ENCODE results near the gene ARMC7. TPM values are rescaled to one million over a fixed set of nuclear protein-coding genes. Genes with fewer than 3 reads are reported as not detected.

ARMC7 gene
- total RNA-seq, 1 experiment from 2014 or later, result 26.0 TPM

DNA sequence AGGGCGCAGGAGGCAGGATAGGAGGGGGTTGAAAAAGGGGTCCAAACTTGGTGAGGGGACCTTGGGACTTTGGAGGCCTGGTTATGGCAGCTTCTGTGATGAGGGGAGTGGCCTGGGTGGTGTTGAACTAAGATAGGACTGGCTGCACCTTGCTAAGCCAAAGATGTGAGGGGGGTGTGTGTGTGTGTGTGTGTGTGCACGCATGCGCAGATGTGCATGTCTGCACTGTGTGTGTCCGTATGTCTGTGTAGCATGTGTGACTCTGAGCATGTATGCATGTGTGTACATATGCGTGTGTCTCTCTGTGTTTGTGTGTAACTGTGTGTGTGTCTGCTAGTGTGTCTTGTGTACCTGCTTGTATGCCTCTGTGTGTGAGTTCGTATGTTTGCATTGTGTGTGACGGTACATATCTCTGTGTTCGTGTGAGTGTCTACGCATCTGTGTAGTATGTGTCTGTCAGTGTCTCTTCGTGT is 17.9 kb upstream of the ARMC7 start:
- POLR2A ChIA-PET, result interaction anchor here (0.5 to 0.9 kb wide), 4 partner anchors 13 to 42 kb away, joined by 3 to 7 read pairs (median 4); no protein-coding TSS in a partner anchor
- CTCF ChIA-PET, result interaction anchor here (0.8 to 1.3 kb wide), 4 partner anchors 14 to 110 kb away, joined by 3 to 5 read pairs (median 4); no protein-coding TSS in a partner anchor

DNA sequence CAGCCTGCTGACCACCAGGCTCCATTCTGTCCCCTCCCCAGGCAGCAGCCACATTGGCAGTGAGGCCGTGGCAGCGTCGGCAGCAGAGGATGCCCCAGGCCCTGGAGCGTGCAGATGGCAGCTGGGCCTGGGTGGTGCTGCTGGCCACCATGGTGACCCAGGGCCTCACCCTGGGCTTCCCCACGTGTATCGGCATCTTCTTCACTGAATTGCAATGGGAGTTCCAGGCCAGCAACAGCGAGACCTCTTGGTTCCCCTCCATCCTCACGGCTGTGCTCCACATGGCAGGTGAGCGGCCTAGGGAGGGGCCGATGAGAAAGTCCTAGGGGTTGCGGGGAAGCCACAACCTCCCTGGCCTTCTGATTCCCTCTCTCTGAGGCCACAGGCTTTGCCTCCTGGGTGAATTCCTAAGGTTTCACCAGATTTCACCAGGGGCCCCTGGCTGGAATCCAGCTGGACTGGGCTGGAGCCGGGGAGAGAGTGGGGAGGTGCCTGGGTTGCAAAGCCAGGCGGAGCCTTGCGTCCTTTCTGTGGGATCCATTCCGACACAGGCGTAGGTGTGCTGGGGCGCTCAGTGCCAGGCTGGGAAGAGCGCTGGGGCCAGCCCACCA is 16.1 kb upstream of the ARMC7 start:
- Mint-ChIP-seq H3K36me3 (ENCODE audit: insufficient read depth, unreplicated experiment) (peaks cover 51% of the 10 kb centered on the region), H3K27ac (ENCODE audit: unreplicated experiment) (peak overlapping the region; percentile 87), H3K27me3 (ENCODE audit: insufficient read depth, unreplicated experiment) (no peaks in the 10 kb centered on the region), H3K4me1 (ENCODE audit: low read depth, unreplicated experiment) (peaks cover 63% of the 10 kb centered on the region), H3K9me3 (ENCODE audit: unreplicated experiment) (no peaks in the 10 kb centered on the region), H3K4me3 (ENCODE audit: unreplicated experiment) (peak overlapping the region; percentile 34)
- Histone ChIP-seq H3K36me3 (ENCODE audit: control insufficient read depth, insufficient read depth, low read length) (peaks cover 3% of the 10 kb centered on the region), H3K4me1 (peaks cover 67% of the 10 kb centered on the region), H3K9me3 (no peaks in the 10 kb centered on the region), H3K27me3 (replicated peaks; ENCODE audit: control insufficient read depth, insufficient read depth, low read length) (no peaks in the 10 kb centered on the region), H3K4me3 (ENCODE audit: low read depth, low read length) (no peak overlapping the region)
- intact Hi-C loops (cut with micrococcal nuclease; ENCODE audit: unreplicated experiment), result loop anchor here (2.0 kb wide), 2 partner anchors 15 kb away; partner anchors contain the start of gene ARMC7
- no TSS peak for BruUV-seq (replicated peaks)
- TF ChIP-seq, protein P1, sequence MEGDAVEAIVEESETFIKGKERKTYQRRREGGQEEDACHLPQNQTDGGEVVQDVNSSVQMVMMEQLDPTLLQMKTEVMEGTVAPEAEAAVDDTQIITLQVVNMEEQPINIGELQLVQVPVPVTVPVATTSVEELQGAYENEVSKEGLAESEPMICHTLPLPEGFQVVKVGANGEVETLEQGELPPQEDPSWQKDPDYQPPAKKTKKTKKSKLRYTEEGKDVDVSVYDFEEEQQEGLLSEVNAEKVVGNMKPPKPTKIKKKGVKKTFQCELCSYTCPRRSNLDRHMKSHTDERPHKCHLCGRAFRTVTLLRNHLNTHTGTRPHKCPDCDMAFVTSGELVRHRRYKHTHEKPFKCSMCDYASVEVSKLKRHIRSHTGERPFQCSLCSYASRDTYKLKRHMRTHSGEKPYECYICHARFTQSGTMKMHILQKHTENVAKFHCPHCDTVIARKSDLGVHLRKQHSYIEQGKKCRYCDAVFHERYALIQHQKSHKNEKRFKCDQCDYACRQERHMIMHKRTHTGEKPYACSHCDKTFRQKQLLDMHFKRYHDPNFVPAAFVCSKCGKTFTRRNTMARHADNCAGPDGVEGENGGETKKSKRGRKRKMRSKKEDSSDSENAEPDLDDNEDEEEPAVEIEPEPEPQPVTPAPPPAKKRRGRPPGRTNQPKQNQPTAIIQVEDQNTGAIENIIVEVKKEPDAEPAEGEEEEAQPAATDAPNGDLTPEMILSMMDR (IDR thresholded peaks at IDR 0.05; ENCODE audit: insufficient read depth in 1 of 2, low read depth in 1 of 2, low read length in 1 of 2, severe bottlenecking in 1 of 2, unreplicated experiment in 1 of 2), result no peak
- ChIA-PET POLR2A (interaction anchor here (0.5 to 0.9 kb wide), 3 partner anchors 17 to 59 kb away, joined by 3 to 4 read pairs (median 3); no protein-coding TSS in a partner anchor), CTCF (interaction anchor here (1.2 to 1.8 kb wide), 2 partner anchors 21 to 34 kb away, joined by 4 to 7 read pairs; no protein-coding TSS in a partner anchor)
- DNase-seq, result peak; percentile 85 to 87

More for the DNA sequence above, 17.9 kb upstream of the ARMC7 start:
- peak overlapping the region; percentile 20 for H3K4me3 Mint-ChIP-seq (ENCODE audit: unreplicated experiment)
- Histone ChIP-seq H3K4me1 (peaks cover 75% of the 10 kb centered on the region), H3K4me3 (ENCODE audit: low read depth, low read length) (no peak overlapping the region), H3K27me3 (replicated peaks; ENCODE audit: control insufficient read depth, insufficient read depth, low read length) (no peaks in the 10 kb centered on the region), H3K9me3 (no peaks in the 10 kb centered on the region), H3K36me3 (ENCODE audit: control insufficient read depth, insufficient read depth, low read length) (no peaks in the 10 kb centered on the region; the same call in 1 of the 2 replicates)
- peaks cover 57% of the 10 kb centered on the region for H3K36me3 Mint-ChIP-seq (ENCODE audit: insufficient read depth, unreplicated experiment)
- TF ChIP-seq, protein P1 (IDR thresholded peaks at IDR 0.05; ENCODE audit: insufficient read depth in 1 of 2, low read depth in 1 of 2, low read length in 1 of 2, severe bottlenecking in 1 of 2, unreplicated experiment in 1 of 2), result no peak
- no peaks in the 10 kb centered on the region for H3K9me3 Mint-ChIP-seq (ENCODE audit: unreplicated experiment)
- intact Hi-C loops (cut with micrococcal nuclease; ENCODE audit: unreplicated experiment), result loop anchor here (2.0 kb wide), 2 partner anchors 13 to 17 kb away; partner anchors contain the start of gene ARMC7
- no peak for DNase-seq
- no TSS peak for BruUV-seq (replicated peaks)
- H3K27me3 Mint-ChIP-seq (ENCODE audit: insufficient read depth, unreplicated experiment), result no peaks in the 10 kb centered on the region
- H3K4me1 Mint-ChIP-seq (ENCODE audit: low read depth, unreplicated experiment), result peaks cover 58% of the 10 kb centered on the region
- peak overlapping the region; percentile 87 for H3K27ac Mint-ChIP-seq (ENCODE audit: unreplicated experiment)

DNA sequence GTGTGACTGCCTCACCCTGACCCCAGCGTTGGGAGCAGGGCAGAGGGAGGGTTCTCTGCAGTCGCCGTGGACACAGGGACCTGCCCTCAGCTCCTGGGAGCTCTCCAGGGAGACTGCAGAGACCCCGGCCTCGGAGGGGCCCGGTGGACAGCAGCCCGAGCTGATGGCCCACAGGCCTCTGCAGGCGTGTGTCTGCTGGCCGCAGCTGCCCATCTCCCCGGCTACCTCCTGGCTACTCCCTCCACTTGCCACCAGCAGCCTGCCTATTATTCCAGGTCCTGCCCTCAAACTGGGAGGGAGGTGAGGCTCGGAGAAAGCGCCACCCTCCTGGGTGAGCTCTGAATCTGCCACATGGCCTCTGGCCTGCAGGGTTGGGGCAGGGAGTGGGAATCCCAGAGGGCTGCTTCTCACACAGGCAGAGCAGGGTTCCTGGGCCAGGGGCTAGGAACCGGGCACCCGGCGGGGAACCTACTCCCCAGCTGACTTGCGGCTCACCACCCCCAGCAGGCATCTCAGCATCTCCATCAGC is 14.8 kb upstream of the ARMC7 start:
- BruUV-seq (replicated peaks), result no TSS peak
- TF ChIP-seq, protein P1 (IDR thresholded peaks at IDR 0.05; ENCODE audit: insufficient read depth in 1 of 2, low read depth in 1 of 2, low read length in 1 of 2, severe bottlenecking in 1 of 2, unreplicated experiment in 1 of 2), result no peak

More for the DNA sequence above, 14.8 kb upstream of the ARMC7 start:
- peaks cover 3% of the 10 kb centered on the region for H3K36me3 ChIP-seq (ENCODE audit: control insufficient read depth, insufficient read depth, low read length)
- no peaks in the 10 kb centered on the region for H3K27me3 ChIP-seq (replicated peaks; ENCODE audit: control insufficient read depth, insufficient read depth, low read length)
- no peak for DNase-seq
- no peak overlapping the region for H3K4me3 ChIP-seq (ENCODE audit: low read depth, low read length)
- intact Hi-C loops (cut with micrococcal nuclease; ENCODE audit: unreplicated experiment), result no loop called here
- H3K27ac Mint-ChIP-seq (ENCODE audit: unreplicated experiment), result peak overlapping the region; percentile 87
- peaks cover 64% of the 10 kb centered on the region for H3K4me1 Mint-ChIP-seq (ENCODE audit: low read depth, unreplicated experiment)
- ChIA-PET CTCF (interaction anchor here (0.5 to 1.8 kb wide), 4 partner anchors 11 to 252 kb away, joined by 3 to 7 read pairs (median 4); no protein-coding TSS in a partner anchor), POLR2A (interaction anchor here (1.7 kb wide), 1 partner anchor 18 kb away, joined by 9 read pairs; no protein-coding TSS in a partner anchor)
- no peaks in the 10 kb centered on the region for H3K27me3 Mint-ChIP-seq (ENCODE audit: insufficient read depth, unreplicated experiment)
- H3K9me3 Mint-ChIP-seq (ENCODE audit: unreplicated experiment), result no peaks in the 10 kb centered on the region
- no peak overlapping the region for H3K4me3 Mint-ChIP-seq (ENCODE audit: unreplicated experiment)
- peaks cover 56% of the 10 kb centered on the region for H3K36me3 Mint-ChIP-seq (ENCODE audit: insufficient read depth, unreplicated experiment)
- H3K9me3 ChIP-seq, result no peaks in the 10 kb centered on the region
- peaks cover 57% of the 10 kb centered on the region for H3K4me1 ChIP-seq
